Stromal cell of bone marrow (primary cell): Measurements from ENCODE around the gene MLN.

Experiments
- DNase-seq: peaks from one replicate; pipeline ENCODE4 v3.0.0-alpha.2; 2012; ENCODE audit warnings: low read depth

The MLN gene

GRCh38 chr6:33771146-33772081 is 32.4 kb downstream of the MLN start:
- DNase-seq = peak; percentile 72

- no peak for DNase-seq
Measured at GRCh38 chr6:33770833-33771145, 33.0 kb downstream of the MLN start.

GRCh38 chr6:33770124-33770832 is 33.5 kb downstream of the MLN start:
- DNase-seq = no peak

- no peak for DNase-seq
Measured at GRCh38 chr6:33769248-33769821, 34.5 kb downstream of the MLN start.

- peak; percentile 61 for DNase-seq
Measured at GRCh38 chr6:33768644-33769120, 35.1 kb downstream of the MLN start.

DNA sequence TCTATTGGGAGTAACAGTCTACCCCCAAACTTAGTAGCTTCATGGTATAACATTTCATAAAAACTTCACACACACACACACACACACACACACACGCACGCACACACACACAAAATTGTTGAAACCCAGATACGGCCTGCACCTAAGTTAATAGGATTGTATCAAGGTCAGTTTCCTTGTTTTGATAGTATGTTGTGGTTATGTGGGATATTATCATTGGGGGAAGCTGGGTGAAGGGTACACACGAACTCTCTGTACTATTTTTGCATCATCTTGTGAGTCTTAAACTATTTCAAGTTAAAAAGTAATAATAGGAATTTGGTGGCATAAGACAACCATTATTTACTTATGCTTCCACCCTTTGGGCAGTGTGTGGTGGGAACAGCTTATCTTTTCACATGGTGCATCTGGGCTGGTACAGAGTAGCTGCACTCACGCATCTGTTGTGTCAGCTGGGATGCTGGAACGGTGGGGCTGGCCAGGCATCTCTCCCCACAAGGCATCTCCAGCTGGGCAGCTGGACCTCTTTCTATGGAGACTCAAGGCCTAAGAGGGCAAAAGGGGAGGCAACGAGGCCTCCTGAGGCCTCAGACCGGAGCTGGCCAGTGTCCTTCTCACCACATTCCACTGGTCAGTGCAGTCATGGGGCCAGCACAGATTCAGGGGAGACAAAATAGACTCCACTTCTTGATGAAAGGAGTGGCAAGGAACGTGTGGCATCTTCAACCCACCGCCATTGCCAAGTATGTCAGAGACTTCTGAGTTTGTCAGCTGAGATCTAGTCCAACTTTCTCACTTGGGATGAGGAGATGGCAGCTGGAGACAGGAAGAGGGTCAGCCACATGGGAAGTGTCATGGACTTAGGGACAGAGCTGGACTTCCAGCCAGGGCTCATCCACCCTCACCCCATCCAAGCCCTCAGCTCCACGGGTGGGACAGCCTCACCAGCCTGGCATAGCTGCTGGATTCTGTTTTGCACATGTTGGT is 36.6 kb downstream of the MLN start:
- no peak for DNase-seq

- no peak for DNase-seq
Measured at GRCh38 chr6:33765368-33765767, 38.4 kb downstream of the MLN start.

DNA sequence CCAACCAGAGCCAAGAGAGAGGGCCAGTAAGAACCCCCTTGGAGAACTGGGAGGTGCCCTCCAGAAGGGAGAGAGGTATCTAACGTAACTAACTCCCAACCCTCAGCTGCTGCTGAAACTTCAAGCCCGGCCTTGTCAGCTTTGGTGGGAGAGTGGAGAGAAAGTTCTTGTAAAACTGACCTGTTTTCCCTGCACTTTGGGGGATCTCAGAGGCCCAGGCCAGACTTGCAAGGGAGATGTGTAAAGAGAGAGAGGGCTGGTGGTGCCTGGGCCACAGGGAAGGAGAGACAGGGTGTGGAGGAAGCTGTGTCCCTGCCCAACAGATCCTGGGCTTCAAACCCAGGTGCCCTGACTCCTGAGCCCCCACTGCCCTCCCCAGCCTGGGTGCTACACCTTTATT is 39.8 kb downstream of the MLN start:
- DNase-seq = no peak

DNA sequence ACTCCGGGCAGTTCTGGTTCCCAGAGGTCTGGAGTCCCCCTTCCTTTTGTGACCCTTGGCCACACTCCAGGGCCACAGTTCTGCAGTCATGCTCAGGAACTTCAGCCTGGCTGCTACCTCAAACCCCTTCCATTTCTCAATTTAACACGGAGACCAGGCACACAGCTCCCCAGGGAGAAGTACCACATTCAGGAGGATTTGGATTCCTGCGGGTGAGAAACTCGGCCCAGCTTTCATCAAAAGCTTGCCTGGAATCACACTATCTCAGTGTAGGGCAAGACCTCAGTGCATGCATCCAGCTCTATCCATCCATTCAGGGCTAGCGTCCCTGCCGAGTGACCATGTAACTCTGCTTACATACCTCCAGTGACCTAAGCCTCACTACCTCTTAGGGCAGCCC is 40.3 kb downstream of the MLN start:
- DNase-seq = no peak

DNA sequence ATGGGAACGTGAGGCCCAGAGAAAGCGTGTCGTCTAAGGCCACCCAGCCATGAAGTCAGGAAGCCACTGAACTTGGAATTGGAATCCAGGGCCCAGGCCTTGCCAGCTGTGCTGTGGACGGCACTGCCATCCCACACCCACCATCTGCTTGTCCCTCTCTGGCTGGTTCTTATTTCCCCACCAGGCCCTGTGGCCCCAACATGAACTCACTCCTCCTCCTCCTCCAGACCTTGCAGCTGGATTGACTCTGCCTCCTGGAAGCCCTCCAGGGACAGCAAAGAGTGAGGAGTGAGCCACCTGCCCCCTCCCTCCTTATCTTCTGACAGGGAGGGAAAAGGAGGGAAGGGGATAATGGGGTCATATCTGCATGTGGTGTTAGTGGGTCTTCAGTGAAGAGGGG is 41.1 kb downstream of the MLN start:
- no peak for DNase-seq

DNA sequence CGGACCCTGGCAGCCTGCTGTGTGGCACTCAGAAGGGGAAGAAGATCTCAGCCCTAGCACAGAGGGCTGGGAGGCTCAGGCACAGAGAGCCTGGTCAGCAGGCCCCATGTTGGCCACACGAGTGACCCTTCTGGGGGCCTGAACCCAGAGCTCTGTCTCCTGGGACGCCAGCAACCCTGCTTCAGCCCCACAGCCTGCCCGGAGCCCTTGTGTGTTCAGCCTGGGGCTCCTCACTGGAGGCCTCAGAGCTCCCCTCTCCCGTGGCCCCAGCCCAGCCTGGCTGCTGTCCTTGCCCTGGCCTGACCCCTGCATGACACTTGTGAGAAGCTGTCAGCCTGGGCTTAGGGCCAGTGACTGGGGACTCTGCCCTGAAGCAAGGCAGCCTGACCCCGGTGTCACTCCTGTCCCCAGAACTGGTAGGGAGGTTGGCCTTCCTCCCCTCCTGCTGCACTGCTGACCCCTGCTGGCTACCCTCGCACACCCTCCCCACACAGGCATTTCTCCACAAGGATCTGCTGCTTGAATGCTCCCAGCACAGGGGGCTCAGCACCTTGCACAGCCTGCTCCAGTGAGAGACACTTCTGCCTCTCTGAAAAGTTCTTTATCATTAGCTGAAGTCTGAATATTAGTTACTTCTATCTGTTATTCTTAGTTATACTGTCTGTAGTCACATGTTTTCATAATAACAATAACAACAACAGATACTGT is 41.7 kb downstream of the MLN start:
- no peak for DNase-seq

GRCh38 chr6:33761581-33761921 is 42.3 kb downstream of the MLN start:
- no peak for DNase-seq

DNA sequence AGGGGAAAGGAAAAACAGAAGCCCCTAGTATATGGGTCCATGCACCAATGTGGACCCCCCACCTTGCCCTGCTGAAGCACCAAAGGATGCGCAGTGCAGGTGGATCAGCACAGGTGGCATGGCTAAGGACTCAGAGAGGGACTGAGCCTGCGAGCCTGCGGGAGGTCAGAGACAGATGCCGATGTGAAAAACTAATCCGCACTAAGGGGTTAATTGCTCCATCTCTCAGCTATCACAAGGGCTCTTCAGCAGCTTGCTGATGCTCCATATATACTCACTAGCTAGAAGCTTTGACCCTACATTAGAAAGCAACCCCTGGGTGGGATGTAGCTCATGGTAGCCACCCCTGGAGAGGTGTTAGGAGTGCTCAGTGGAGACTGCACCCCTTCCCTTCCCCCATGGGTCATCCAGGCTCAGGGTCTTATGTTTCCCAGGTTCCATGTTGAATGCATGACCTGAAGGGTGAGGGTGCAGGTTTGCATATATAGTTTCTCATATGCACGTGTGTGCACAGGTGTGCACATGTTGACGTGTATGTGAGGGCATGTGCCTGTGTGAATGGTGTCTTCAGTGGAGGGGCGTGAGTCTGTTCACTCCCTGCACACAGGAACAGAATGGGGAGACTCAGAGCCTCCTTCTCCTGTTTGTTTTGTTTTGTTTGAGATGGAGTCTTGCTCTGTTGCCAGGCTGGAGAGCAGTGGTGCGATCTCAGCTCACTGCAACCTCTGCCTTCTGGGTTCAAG is 43.7 kb downstream of the MLN start:
- no peak for DNase-seq

- no peak for DNase-seq
Measured at GRCh38 chr6:33758815-33759216, 45.0 kb downstream of the MLN start.

DNA sequence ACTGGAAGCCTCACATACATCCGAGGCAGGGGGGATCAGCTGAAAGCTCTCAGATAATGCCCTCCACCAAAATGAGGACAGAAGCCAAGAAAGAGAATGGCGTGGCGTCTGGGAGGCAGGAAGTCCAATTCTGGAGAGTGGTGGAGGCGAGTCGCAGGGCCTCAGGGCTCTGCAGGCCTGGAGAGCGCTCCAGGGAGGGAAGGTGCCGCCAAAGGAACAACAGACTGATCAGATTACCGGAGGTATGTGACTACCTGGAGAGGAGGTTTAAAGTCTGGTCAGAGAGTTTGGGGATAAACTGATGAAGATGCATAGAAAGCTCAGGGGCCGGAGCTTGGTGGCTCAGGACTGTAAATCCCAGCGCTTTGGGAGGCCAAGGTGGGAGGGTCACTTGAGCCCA is 45.9 kb downstream of the MLN start:
- DNase-seq = no peak

DNA sequence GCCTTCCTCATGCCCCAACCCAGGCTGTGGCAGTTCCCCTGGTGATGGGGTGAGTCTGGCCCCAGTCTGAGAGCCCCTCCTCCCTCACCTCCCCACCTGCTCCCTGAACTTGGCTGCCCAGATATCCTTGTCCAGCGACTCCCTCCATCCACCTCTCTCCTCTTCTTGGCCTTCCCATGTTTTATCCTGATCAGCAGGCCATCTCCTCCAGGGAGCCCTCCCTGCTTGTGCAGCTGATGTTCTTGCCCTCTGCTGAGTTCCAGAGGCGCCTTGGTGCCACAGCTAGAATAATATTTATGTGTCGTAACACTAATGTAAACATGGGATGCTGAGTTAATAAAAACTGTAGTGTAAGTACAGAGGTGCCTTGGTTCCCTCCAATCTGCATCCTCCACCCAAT is 46.7 kb downstream of the MLN start:
- no peak for DNase-seq

DNA sequence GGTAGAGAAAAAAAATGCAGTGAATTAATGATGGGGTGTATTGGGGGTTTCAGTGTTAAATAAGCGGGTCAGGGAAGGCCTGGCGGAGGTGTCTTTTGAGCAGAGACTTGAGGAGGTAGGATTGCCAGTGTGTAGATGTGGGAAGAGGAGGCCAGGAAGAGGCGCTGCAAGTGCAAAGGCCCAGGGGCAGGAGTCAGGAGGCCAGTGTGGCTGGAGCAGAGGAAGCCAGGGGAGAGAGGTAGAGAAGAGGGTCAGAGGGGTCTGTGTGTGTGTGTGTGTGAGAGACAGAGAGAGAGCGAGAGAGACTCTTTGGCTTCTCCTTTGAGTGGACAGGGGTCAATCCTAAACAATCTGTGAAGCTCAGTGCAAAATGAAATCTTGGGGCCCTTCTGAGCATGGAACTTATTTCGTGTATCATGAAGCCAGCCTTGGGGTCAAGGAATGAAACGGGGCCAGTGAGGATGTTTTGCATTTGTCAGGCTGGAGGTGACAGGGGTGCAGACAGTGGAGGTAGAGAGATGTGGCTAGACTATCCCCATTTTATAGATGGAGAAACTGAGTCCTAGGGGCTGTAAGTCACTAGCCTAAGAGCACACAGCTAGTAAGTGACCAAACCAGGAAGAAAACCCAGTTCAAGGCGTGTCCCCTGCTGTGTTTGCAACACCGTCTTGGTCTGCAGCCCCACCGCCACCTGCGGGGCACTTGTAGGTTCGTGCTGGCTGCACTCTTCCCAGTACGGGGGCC is 47.4 kb downstream of the MLN start:
- DNase-seq = no peak

DNA sequence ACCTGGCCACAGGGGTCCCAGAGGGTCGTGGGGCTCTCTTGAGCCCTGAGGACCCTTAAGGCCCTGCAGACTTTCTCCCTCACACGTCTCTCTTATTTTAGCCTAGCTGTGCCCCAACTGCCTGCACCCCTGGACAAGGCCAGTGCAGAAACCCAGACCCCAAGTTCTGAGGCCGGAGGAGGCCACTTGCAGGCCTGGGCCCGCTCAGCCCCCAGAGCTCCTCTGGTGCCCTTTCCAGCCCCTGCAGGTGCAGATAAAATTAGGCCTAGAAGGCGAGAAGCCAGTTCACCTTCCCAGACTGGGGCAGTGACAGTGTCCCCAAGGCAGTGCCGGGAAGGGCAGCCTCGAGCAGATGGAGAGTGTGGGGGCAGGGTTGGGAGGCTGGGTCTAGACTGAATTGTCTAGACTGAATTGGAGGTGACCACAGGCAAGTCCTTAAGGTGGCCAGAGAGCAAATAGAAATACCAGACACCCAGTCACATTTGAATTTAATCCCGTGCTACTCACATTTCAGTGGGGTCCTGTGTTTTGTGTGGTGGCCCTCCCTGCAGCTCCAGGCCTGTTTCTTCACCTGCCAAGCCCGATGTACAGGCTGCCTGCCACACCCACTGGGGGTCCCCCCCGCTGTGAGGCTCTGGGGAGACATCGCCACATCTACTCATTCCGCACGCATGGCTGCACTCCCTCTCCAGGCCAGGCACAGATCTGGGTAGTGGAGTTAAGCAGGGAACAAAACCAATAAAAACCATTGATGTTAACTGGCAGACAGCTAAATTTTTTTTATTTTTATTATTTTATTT is 48.5 kb downstream of the MLN start:
- no peak for DNase-seq

GRCh38 chr6:33754222-33754621 is 49.6 kb downstream of the MLN start:
- DNase-seq = no peak
